ENCODE measurements around the gene SFXN5.

SFXN5 gene

GRCh38 chr2:73050121-73050545 lies 21.4 kb downstream of the SFXN5 start:
- no peak for DNase-seq

DNA sequence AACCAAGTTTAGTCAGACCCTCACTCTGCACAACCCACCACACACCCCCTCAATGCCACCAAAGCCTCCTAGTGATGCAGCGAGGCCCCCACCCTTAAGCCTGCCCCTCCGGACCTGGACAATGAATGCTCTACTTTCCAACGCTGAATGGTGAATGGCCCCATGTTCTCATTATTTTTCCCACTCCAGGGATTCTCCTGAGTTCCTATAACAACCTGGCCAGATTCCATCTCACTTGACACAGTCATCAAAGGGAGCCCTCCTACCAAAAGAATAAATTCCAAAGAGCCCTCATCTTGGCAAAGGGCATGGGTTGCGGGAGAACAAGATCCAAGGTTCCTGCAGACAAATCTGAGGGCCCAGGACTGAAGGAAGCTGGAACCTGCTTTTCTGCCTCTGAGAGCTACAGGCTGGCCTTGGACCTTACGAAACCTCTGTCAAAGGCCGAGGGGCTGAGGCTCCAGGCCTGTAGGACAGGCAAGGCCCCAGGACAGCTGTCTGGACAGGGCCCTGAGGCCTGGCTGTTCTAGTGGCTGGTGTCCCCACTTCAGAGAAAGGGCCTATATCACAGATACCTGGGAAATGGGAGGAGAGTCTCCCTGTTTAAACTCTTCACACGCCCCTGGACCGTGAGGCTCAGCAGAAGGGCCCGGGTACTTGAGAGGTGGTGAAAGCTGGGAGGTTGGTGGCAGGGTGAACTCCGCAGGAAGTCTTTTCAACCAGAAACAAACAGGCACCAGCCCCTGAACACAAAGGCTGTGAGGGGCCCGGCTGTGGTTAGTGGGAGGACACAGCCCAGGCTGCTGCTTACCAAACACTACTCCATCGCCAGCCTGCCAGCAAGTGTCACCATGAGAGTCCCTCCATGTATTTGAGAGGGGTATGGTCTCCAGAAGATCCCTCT lies 27.3 kb downstream of the SFXN5 start:
- DNase-seq, result no peak

GRCh38 chr2:73043276-73043675 lies 28.2 kb downstream of the SFXN5 start:
- no peak for DNase-seq

- DNase-seq, result no peak
These were observed 33.4 kb downstream of the SFXN5 start for GRCh38 chr2:73037947-73038585.

GRCh38 chr2:73036766-73037165 lies 34.7 kb downstream of the SFXN5 start:
- no peak for DNase-seq

GRCh38 chr2:73035899-73036711 lies 35.4 kb downstream of the SFXN5 start:
- no peak for DNase-seq

DNA sequence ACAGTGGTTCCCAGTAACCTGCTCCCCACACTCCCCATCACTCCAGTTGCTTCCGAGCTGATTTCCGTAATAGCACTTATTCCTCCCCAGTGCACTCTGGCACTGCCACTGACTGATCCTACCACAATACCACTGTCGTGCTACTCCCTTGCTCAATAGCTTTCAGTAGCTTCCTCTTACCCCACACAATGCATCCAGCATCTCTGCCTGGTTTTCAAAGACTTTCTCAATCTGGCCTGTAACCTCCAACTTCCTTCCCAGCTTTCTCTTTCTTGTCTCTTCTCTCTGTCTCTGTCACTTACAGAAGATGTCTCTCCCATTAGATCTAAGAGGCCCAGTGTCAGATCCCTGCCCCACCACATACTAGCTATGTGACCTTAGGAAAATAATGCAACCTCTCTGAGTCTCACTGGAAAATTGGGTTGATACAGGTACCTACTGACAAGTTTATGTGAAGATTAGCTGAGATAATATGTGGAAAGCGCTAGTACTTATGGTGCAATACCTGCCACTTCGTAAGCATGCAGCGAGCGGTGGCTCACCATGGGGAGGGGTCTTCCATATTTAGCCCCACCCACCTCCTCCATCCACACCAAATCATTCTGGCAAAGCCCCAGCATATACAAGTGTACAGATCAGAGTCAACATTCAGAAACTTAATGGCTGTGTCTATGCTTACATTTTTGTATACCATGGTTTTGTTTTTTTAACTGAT lies 36.7 kb downstream of the SFXN5 start:
- no peak for DNase-seq

- no peak for DNase-seq
These were observed 37.6 kb downstream of the SFXN5 start for GRCh38 chr2:73033766-73034381.

- no peak for DNase-seq
These were observed 38.3 kb downstream of the SFXN5 start for GRCh38 chr2:73033142-73033765.

GRCh38 chr2:73032702-73033097 lies 38.8 kb downstream of the SFXN5 start:
- DNase-seq, result no peak

DNA sequence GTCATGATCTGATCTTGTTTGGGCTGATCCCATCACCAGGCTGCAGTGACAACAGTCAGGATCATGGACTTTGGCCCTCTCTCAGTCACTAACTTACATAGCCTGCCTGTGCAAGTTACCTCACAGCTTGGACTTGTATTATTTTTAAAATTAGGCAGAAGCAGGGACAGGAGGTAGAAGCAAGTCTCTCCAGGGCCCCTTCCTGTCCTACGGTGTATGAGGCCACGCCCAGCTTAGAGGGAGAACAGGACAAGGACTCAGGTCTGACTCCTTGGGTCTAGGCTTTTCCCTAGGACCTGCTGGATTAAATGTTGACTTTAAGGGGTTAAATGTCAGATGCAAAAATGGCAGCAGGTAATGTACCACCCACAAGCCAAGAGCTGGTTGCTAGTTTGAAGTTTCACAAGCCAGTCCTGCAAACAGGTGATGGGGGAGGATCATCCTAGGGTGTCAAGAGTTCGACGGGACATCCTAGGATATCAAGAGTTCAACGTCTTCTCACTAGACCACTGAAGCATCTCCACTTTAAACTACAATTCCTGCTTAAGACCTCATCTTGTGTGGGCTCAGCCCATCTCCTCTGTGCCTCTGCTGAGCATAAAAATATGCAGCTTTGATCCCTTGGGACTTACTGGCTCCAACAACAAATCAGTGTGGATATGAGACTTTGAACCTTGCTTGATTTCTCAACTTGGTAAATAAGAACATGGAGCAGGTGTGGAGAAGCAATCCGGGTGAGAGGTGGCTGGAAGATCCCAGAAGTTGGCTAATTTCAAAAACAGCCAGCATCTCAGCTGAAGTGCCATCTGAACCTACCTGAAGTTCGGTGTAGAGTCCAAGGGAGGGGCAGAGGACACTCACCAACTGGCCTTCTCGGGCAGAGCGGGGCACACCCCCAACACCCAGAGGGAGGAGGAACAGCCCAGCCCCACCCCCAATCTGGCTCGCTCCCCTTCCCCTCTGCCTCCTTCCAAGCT lies 39.5 kb downstream of the SFXN5 start:
- no peak for DNase-seq

DNA sequence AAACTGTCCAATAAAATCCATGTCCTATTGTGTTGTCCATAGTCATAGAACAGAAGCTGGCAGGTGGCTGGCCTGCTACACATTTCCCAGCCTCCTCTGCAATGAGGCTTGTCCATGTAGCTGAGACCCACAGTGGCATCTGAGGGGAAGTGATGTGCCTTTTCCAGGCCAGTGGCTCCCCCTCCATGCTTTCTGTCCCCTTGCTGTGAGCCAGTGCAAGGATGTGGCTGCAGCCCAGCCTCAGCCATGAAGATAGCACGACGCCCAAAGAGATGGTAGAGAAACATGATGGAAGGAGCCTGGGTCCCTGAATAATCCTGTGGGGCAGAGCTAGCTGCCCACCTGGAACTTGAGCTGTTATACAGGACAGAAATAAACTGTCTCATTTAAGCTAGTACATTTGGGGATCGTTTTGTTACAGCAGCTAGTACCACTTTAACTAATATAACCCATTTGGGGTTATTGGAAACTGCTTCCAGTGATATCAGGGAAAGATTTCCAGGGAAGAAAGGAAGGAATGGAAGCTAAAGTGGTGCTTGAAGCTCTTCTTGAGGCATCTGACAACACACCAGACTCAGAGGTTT lies 40.3 kb downstream of the SFXN5 start:
- DNase-seq, result no peak

GRCh38 chr2:73028841-73029240 lies 42.7 kb downstream of the SFXN5 start:
- no peak for DNase-seq

DNA sequence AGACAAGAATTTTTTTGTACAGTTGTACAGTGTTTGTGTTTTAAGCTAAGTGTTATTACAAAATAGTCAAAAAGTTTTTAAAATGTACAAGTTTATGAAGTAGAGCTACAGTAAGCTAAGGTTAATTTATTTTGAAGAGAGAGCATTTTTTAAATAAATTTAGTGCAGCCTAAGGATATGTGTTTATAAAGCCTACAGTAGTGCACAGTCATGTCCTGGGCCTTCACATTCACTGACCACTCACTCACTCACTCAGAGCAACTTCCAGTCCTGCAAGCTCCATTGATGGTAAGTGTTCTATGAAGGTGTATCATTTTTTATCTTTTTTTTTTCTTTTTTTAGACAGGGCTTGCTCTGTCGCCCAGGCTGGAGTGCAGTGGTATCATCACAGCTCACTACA lies 44.2 kb downstream of the SFXN5 start:
- DNase-seq, result no peak

DNA sequence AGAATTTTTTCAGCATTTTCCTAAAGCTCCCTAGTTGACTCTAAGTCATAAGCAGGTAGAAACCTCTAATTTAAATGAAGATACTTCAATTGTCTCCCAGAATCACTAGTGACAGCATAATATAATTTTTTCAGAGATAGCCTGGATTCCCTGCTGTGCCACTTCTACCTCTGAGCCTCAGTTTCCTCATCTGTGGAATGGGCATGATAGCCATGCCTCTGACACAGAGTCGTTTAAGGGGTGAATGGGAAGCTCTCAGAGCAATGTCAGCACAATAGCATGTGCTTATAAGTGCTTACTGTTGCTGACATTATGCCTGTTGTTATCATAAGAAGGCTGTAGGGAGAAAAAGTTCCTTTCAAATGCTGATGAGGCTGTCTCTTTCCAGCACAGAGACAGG lies 48.0 kb downstream of the SFXN5 start:
- no peak for DNase-seq

- DNase-seq, result no peak
These were observed 49.4 kb downstream of the SFXN5 start for GRCh38 chr2:73022024-73022568.

- DNase-seq, result no peak
These were observed 50.0 kb downstream of the SFXN5 start for GRCh38 chr2:73021371-73022010.

- DNase-seq, result no peak
These were observed 50.7 kb downstream of the SFXN5 start for GRCh38 chr2:73020657-73021370.

DNA sequence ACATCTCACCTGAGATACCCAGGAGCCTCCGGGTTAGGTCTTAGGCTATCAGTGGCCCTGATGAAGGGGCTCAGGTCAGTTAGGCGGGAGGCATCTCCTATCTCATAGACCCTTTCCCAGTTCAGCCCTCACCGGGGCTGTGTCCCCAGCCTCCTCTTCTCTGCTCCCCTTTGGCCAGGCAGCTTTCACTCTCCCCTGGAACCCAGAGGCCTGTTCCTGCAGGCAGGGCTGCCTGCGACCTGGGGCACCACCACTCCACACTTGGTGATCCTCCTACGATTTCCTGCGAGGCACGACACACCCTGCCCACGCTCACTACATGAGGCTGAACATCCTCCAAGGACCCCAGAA lies 51.2 kb downstream of the SFXN5 start:
- no peak for DNase-seq
